HepG2 (cell line): ENCODE measurements around the gene TMEM131. TPM values are rescaled to one million over a fixed set of nuclear protein-coding genes. Genes with fewer than 3 reads are reported as not detected.

ENCODE experiments used
- BCL6 ChIP-seq: IDR thresholded peaks from 2 replicates; pipeline ENCODE4 v1.6.1; 2016; ENCODE audit warnings: missing genetic modification reagents, missing compliant biosample characterization
- BHLHE40 ChIP-seq: IDR thresholded peaks from 2 replicates; pipeline ENCODE4 v1.6.1; 2011; ENCODE audit warnings: low read length, improper control_type of control experiment
- ELF1 ChIP-seq: sonication (generic); formaldehyde crosslinking; IDR thresholded peaks from 2 replicates; pipeline ENCODE4 v1.4.0; 2020; ENCODE audit warnings: missing genetic modification reagents
- FOSL2 ChIP-seq: sonication (generic); formaldehyde crosslinking; IDR thresholded peaks from 2 replicates; pipeline ENCODE4 v1.4.0; 2020; ENCODE audit warnings: missing genetic modification reagents
- FUBP1 ChIP-seq: sonication (generic); formaldehyde crosslinking; IDR thresholded peaks from 2 replicates; pipeline ENCODE4 v1.5.1; 2020; ENCODE audit warnings: missing genetic modification reagents, mild to moderate bottlenecking, borderline replicate concordance
- MBD4 ChIP-seq: IDR thresholded peaks from 2 replicates; pipeline ENCODE4 v1.6.1; 2012; ENCODE audit warnings: low read length, inconsistent platforms, borderline replicate concordance
- MIER3 ChIP-seq: IDR thresholded peaks from 2 replicates; pipeline ENCODE4 v1.6.1; 2016; ENCODE audit warnings: missing compliant biosample characterization, borderline replicate concordance
- MNT ChIP-seq: fragments of 450-650 bp; IDR thresholded peaks from 2 replicates; pipeline ENCODE4 v1.6.1; 2016
- MTERF4 ChIP-seq: sonication (generic); formaldehyde crosslinking; IDR thresholded peaks from 2 replicates; pipeline ENCODE4 v1.8.0; 2023; ENCODE audit warnings: mild to moderate bottlenecking, missing genetic modification reagents
- PAXIP1 ChIP-seq: sonication (generic); formaldehyde crosslinking; conservative IDR thresholded peaks from 2 replicates; pipeline ENCODE4 v1.4.0; 2020; ENCODE audit warnings: mild to moderate bottlenecking, missing genetic modification reagents, moderate library complexity
- RXRB ChIP-seq: IDR thresholded peaks from 2 replicates; pipeline ENCODE4 v1.6.1; 2016; ENCODE audit warnings: borderline replicate concordance, missing genetic modification reagents, missing compliant biosample characterization
- TFDP1 ChIP-seq: IDR thresholded peaks from 2 replicates; pipeline ENCODE4 v1.6.1; 2016; ENCODE audit warnings: missing compliant biosample characterization, missing genetic modification reagents, borderline replicate concordance
- ZBTB37 ChIP-seq: sonication (generic); formaldehyde crosslinking; IDR thresholded peaks from 2 replicates; pipeline ENCODE4 v1.4.0; 2020; ENCODE audit warnings: mild to moderate bottlenecking, missing genetic modification reagents
- ZNF660 ChIP-seq: sonication (generic); formaldehyde crosslinking; IDR thresholded peaks from 2 replicates; pipeline ENCODE4 v1.5.1; 2020; ENCODE audit warnings: mild to moderate bottlenecking, low read depth, missing genetic modification reagents, borderline replicate concordance
- polyA plus RNA-seq, 8 experiments: library from polyadenylated mRNA; depleted of rRNA in 3 of 8; stranded (reverse) in 7 of 8; unstranded in 1 of 8; fragments of >200 nt; fragmentation: Illumina TruSeq in 4 of 8; extraction: Trizol in 4 of 8; gene quantifications; 2 replicates each; pipeline versions ENCODE4 v1.2.1 to v1.2.3, GENCODE V29; 2011 to 2016; ENCODE audit warnings: low read depth in 4 of 8, missing spikeins in 1 of 8, mixed read lengths in 1 of 8; ENCODE audit not compliant: insufficient read depth in 1 of 8
- total RNA-seq, 5 experiments: library from RNA; depleted of rRNA; stranded (reverse); fragments of >200 nt; fragmentation: Illumina TruSeq; extraction: Trizol; gene quantifications; 2 replicates each; pipeline ENCODE4 v1.2.3, GENCODE V29; 2016; ENCODE audit warnings: low read depth in 1 of 5

TMEM131 gene
- total and polyA plus RNA-seq, 2 of the 13 experiments (the other 11 are each of a cell fraction or from before 2014, with no cell fraction given): 17.9 to 19.5 TPM

GRCh38 chr2:97713296-97714083, 282.3 kb downstream of the TMEM131 start, which contains the start of gene ZAP70 (continued):
- peak; percentile 34; the same call in 1 of the 2 replicates for TF ChIP-seq MNT
- TF ChIP-seq ELF1 (CRISPR knock-in tag): peak; percentile 78
- 0 out of 2 replicates have a peak, but pooled peaks have one; percentile 42 for TF ChIP-seq MIER3
- peak; percentile 41; the same call in 1 of the 2 replicates for TF ChIP-seq PAXIP1 (CRISPR knock-in tag)
- TF ChIP-seq TFDP1 (CRISPR knock-in tag): peak; percentile 74; the same call in 1 of the 2 replicates
- TF ChIP-seq FOSL2: peak; percentile 7; the same call in 1 of the 2 replicates
- TF ChIP-seq RXRB (CRISPR knock-in tag): peak; percentile 54; the same call in 1 of the 2 replicates
- no peak for TF ChIP-seq FUBP1 (CRISPR knock-in tag)
- no peak for TF ChIP-seq ZBTB37 (CRISPR knock-in tag)
- 0 out of 2 replicates have a peak, but pooled peaks have one; percentile 30 for TF ChIP-seq BCL6 (CRISPR knock-in tag)
- no peak for TF ChIP-seq MBD4
- peak; percentile 65; the same call in 1 of the 2 replicates for TF ChIP-seq MTERF4
- TF ChIP-seq BHLHE40: 0 out of 2 replicates have a peak, but pooled peaks have one; percentile 29
- TF ChIP-seq ZNF660 (CRISPR knock-in tag): no peak
